HG03025 (cell line): ENCODE data around the gene PRPF19.
A peak's percentile ranks its signal among the peaks of the same experiment; 100 is the strongest.

Experiments
- ATAC-seq: cut with Tn5 transposase; IDR thresholded peaks from one replicate; pipeline ENCODE4 v1.9.1; 2021; ENCODE audit warnings: mild to moderate bottlenecking, moderate library complexity; ENCODE audit not compliant: unreplicated experiment, low FRiP score

Gene PRPF19

DNA sequence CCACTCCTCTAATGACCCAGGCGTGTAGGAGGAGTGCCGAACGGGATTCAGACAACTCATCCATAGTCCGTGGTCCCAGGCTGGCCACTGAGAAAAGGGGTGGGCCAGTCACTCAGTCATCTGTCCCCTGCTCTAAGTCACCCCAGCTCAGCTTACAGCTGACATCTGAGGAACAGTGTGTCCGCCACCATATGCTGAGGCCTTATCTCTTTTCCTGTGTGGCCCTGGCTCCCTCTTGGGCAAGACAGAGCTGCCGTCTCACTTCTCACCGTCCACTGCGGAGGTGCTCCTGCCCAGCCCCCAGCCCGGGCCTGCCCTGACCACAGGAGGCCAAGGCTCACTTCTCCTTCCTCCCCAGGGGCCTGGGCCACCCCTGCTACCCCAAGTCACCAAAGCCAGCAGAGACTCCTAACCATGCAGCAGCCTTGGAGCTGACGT is 57.7 kb downstream of the PRPF19 start:
- no peak for ATAC-seq

DNA sequence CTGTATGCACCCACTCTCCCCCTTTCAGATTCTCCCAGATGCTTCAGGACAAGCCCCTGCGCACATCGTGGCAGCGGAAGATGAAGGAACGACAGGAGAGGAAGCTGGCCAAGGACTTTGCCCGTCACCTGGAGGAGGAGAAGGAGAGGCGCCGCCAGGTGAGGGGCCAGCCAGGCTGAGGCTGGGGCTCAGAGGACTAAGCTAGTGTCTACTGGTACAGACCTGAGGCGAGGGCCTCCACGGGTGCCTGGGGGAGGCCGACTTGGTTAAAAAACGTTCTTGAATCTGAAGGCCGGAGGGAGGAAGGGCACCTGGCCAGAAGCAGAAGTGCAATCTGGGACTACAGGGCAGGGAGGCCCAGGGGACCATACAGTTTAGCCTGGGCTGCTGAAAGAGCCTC is 58.5 kb downstream of the PRPF19 start:
- no peak for ATAC-seq

DNA sequence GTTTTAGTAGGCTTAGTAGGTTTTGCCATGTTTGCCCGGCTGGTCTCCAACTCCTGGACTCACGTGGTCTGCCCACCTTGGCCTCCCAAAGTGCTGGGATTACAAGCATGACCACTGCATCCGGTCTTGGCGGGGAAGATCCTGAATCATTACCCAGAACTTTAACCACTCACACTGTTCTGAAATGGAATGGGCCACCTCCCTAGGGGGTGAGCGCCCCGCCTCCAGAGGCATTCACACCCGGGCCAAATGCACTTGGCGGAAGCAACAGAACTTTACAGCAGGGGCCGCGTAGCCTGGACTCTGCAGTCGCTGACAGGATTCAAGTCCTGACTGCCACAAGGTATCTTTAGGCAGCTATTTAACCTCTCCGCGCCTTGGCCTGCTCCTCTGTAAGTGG is 59.1 kb downstream of the PRPF19 start:
- ATAC-seq: no peak

DNA sequence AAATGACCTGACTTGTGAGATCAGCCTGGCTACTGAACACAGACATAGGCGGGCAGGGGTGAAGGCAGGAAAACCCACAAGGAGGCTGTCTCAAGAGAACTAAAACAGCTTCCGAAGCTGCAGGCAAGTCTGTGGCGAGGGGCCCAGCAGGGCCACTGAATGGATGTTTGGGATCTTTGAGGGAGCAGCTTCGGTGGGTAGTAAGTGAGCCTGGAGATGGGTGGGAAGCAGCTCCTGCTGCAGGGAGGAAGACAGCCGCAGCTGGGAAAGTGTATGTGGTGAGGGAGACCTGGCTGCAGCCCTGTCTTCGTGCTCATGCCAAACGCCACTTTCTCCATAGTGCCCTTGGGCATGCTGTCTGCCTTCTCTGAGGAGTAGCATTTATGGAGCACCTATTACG is 61.0 kb downstream of the PRPF19 start:
- no peak for ATAC-seq

DNA sequence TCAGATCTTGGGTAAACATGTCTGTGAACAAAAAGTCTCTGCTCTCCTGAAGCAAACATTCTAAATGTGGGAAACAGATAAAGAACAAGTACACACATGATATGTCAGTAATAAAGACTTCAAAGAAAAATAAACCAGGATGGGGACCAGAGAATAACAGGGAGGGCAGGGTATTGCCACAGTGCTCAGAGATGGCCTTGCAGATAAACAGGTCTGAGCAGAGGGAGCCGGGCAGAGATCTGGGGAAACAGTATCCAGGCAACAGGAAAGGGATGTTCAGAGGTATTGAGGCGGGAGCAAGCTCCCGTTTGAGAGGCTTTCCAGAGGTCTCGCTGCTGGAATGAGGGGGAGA is 61.5 kb downstream of the PRPF19 start:
- no peak for ATAC-seq

DNA sequence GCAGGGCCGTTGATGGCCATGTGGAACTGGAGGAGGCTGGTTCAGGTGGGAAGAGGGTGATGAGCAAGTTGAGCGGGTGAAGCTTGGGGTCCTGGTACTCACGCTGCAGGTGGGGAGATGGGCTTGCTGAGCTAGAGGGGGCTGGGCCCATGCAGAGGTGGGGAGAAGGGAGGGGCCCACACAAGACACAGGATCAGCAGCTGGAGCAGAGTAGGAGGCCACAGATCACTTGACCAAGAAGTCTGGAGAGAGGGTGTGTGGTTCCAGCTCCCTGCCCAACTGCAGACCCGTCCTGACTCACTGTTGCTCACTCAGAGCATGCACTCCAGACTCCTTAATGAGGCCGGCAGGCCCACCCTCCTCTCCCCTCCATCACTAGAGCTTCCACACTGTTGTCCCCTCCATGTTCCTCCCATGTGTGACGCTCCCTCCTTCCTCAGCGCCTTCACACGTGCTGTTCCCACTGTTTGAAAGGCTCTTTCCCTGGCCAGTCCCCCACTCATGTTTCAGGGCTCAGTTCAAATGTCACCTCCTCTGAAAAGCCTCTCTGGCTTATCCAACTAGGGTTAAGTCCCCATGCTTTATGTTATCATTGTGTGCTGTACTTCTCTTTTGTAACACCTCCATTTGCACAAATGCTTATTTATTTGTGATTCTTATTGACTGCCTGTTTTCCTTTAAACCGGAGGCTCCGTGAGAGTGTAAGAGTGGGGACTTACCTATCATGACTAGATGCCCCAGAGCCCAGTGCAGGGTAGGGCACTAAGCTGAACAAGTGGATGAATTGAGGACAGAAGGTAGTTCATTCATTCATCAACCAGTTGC is 62.1 kb downstream of the PRPF19 start:
- no peak for ATAC-seq

DNA sequence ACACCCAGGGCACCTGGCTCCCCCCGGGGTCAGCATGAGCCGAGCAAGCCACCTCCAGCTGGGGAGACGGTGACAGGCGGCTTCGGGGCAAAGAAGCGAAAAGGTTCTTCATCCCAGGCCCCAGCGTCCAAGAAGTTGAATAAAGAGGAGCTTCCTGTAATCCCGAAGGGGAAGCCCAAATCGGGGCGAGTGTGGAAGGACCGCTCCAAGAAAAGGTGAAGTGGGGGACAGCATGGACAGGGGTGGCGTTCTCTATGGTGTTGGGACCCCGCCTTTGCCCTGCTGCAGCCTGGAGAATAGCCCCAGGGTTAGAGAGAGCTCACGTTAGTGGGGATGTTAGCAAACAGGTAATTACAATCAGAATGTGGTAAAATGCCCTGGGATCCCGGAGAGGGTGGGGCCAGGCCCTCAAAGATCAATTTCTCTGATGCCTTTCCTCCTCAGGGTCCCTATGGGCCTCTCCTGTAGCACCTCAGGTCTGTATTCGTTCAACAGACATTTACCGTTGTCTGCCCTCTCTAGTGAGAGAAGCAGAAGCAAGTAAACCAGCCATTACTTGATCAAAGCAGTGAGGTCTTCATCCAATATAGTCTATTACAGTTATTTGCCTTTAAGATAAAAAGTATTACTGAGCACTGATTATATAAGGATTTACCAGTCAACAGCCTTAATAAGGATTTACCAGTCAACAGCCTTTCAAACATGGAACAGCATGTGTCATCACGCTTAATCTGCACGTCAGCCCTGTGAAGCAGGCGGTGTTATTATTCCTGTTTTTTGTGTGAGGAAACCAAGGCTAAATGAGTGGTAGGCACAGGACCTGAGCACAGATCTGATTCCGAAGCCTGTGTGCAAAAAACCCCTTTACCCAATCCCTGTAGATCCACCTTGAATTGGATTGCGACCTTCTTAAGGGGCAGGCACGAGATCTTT is 63.5 kb downstream of the PRPF19 start:
- no peak for ATAC-seq

DNA sequence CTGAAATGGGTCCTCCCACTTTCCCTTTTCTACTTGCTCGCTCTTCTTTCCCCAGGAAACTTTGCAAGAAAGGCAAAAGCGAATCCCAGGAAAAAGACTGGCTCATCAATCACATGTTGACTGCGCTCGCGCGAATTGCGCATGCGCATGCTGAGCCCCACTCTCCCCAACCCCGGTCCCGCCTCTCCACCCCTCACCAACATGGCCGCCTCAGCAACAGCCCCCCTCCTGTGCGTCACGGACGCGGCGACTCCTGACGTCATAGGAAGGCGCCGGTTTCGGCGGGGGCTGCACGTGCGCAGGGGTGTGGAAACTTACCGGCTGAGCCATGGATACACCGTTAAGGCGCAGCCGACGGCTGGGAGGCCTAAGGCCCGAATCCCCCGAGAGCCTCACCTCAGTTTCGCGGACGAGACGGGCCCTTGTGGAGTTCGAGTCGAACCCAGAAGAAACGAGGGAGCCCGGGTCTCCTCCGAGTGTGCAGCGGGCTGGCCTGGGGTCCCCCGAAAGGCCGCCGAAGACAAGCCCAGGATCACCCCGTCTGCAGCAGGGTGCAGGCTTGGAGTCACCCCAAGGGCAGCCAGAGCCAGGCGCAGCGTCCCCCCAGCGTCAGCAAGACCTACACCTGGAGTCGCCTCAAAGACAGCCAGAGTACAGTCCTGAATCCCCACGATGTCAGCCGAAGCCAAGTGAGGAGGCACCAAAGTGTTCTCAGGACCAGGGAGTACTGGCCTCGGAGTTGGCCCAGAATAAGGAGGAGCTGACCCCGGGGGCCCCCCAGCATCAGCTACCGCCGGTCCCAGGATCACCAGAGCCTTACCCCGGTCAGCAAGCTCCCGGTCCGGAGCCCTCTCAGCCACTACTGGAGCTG is 64.4 kb downstream of the PRPF19 start, which contains the start of gene CCDC86:
CCDC86 (plus strand) TSS at position 317 of the 871 bp plus-strand sequence; CDS start at position 329, 12 bp downstream.
- peak; percentile 74 for ATAC-seq
